ENCODE results near the gene CCDC51. TPM values are rescaled to one million over a fixed set of nuclear protein-coding genes. Genes with fewer than 3 reads are reported as not detected.
"Not testable (repeated sequence)": the region's sequence is repeated elsewhere in the genome, so short reads cannot be mapped to it uniquely, and the experiment has no call there.

CCDC51 gene
- total and polyA plus RNA-seq, 2 of the 13 experiments (the other 11 are each of a cell fraction or from before 2014, with no cell fraction given), result 18.1 to 29.4 TPM

DNA sequence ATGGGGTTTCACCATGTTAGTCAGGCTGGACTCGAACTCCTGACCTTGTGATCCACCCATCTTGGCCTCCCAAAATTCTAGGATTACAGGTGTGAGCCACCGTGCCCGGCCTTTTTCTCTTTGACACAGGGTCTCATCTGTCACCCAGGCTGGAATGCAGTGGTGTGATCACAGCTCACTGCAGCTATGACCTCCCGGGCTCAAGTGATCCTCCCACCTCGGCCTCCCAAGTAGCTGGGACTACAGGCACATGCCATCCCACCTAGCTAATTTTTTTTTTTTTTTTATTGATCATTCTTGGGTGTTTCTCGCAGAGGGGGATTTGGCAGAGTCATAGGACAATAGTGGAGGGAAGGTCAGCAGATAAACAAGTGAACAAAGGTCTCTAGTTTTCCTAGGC lies 42.9 kb upstream of the CCDC51 start (continued):
- TF ChIP-seq SOX13 (IDR thresholded peaks at IDR 0.05), result not testable (repeated sequence)
- peak in 1 of 2 experiments; percentile 19; a peak in 1 of 4 replicates for TF ChIP-seq SOX13 (CRISPR knock-in tag; conservative IDR thresholded peaks at IDR 0.05 in 1 of 2, IDR thresholded peaks at IDR 0.05 in 1 of 2)

DNA sequence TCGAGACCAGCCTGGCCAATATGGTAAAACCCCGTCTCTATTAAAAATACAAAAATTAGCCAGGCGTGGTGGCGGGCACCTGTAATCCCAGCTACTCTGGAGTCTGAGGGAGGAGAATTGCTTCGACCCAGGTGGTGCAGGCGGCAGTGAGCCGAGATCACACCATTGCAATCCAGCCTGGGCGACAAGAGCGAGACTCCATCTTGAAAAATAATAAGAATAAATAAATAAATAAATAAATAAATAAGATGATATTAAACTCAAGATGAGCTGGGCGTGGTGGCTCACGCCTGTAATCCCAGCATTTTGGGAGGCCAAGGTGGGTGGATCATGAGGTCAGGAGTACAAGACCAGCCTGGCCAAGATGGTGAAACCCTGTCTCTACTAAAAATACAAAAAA lies 41.0 kb upstream of the CCDC51 start:
- H3K4me2 ChIP-seq (ENCODE audit: low read depth, low read length); DNase-seq (ENCODE audit: low spot score); H4K20me1 ChIP-seq (ENCODE audit: insufficient read depth, low read length); FAIRE-seq; ATAC-seq; H3K79me2 ChIP-seq (ENCODE audit: insufficient read depth, low read length); H3K4me3 ChIP-seq (replicated peaks in 1 of 3; ENCODE audit: insufficient read depth in 1 of 3, low read depth in 2 of 3, low read length in 3 of 3); POLR2A ChIA-PET; H3K9me3 ChIP-seq (ENCODE audit: low read length); H3K27me3 ChIP-seq (ENCODE audit: control insufficient read depth in 1 of 2, insufficient read depth in 2 of 2, low read length in 2 of 2); H3K36me3 ChIP-seq (replicated peaks in 1 of 2; ENCODE audit: control insufficient read depth in 1 of 2, insufficient read depth in 2 of 2, low read length in 2 of 2); BruUV-seq (replicated peaks); H3K27ac ChIP-seq (ENCODE audit: extremely low read length, insufficient read depth, low read length); intact Hi-C loops (cut with micrococcal nuclease; ENCODE audit: unreplicated experiment); H3K9ac ChIP-seq (ENCODE audit: insufficient read depth, low read depth, low read length); in situ Hi-C loops (cut with HindIII; ENCODE audit: extremely low pct_ligation_motif_present, low pct_unique_long_range_greater_than_20kb); H2AFZ ChIP-seq (ENCODE audit: low read length); CTCF ChIA-PET (ENCODE audit: low intra/inter-chr PET ratio, low total read pairs): not testable (repeated sequence)
- peaks cover 28% of the 10 kb centered on the region for H3K4me1 ChIP-seq (ENCODE audit: insufficient read depth, low read length)
- WGBS (ENCODE audit: low lambda C conversion rate), result 93% methylated on average over 11 of the region's 11 CpGs

DNA sequence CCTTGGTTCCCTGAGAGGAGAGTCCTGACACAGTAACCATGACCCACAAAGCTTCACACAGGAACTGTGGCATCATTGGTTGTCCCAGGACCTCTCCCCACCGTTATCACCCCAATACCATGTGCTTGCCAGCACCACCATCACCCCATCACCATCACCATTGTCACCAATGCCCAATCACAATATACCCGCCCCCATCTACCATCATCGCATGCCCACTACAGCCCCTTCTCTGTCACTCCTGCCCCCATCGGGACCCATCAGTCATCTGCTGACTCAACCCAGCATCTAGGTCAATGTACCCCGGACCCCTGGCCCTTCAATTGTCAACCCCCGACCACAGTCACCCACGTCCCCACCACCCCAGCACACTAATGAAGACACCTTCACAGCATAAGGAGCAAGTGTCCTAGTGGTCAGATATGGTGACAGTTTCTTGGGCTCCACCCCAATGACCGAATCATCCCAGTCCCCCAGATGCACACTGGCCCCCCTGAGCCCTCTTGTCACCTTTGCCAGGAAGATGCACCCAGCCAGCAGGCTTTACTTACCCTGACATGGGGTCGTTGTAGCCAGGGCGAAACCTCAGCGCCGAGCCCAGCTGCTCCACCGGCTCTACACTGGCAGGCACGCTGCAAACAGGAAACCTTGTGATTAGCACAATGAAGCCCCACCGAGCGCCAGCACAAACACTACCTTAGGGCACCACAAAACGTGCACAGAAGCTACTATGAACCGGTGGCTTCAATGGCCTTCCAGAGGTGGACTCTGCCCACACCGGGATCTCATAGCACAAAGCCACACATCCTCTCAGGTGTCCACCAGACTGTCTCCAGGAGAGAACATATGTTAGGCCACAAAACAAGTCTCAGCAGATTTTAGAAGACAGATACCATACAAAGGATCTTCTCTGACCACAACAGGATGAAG lies 39.0 kb upstream of the CCDC51 start:
- WGBS (ENCODE audit: low lambda C conversion rate), result 91% methylated on average over 8 of the region's 19 CpGs
- no peaks in the 10 kb centered on the region for H3K36me3 ChIP-seq (replicated peaks in 1 of 2; ENCODE audit: control insufficient read depth in 1 of 2, insufficient read depth in 2 of 2, low read length in 2 of 2)
- no peaks in the 10 kb centered on the region for H3K27me3 ChIP-seq (ENCODE audit: control insufficient read depth in 1 of 2, insufficient read depth in 2 of 2, low read length in 2 of 2)
- H3K4me1 ChIP-seq (ENCODE audit: insufficient read depth, low read length), result peaks cover 41% of the 10 kb centered on the region
- intact Hi-C loops (cut with micrococcal nuclease; ENCODE audit: unreplicated experiment) (no loop called here), in situ Hi-C loops (cut with HindIII; ENCODE audit: extremely low pct_ligation_motif_present, low pct_unique_long_range_greater_than_20kb) (no loop called here)
- no TSS peak for BruUV-seq (replicated peaks)
- ATAC-seq, result peak; percentile 71
- no peak overlapping the region for H3K4me3 ChIP-seq (replicated peaks in 1 of 3; ENCODE audit: insufficient read depth in 1 of 3, low read depth in 2 of 3, low read length in 3 of 3)
- CTCF ChIA-PET (ENCODE audit: low intra/inter-chr PET ratio, low total read pairs), result no interaction called here
- DNase-seq (ENCODE audit: low spot score), result peak; percentile 23
- H3K9ac ChIP-seq (ENCODE audit: insufficient read depth, low read depth, low read length), result peak overlapping the region; percentile 1; the same call in 1 of the 2 replicates
- no peak overlapping the region for H2AFZ ChIP-seq (ENCODE audit: low read length)
- POLR2A ChIA-PET, result no interaction called here
- peak overlapping the region; percentile 29; the same call in 1 of the 2 replicates for H3K4me2 ChIP-seq (ENCODE audit: low read depth, low read length)
- H3K79me2 ChIP-seq (ENCODE audit: insufficient read depth, low read length), result no peaks in the 10 kb centered on the region
- no peaks in the 10 kb centered on the region for H4K20me1 ChIP-seq (ENCODE audit: insufficient read depth, low read length)
- peak overlapping the region; percentile 36 for H3K27ac ChIP-seq (ENCODE audit: extremely low read length, insufficient read depth, low read length)
- H3K9me3 ChIP-seq (ENCODE audit: low read length), result no peaks in the 10 kb centered on the region
- no peak for FAIRE-seq
- TF ChIP-seq, protein P1, sequence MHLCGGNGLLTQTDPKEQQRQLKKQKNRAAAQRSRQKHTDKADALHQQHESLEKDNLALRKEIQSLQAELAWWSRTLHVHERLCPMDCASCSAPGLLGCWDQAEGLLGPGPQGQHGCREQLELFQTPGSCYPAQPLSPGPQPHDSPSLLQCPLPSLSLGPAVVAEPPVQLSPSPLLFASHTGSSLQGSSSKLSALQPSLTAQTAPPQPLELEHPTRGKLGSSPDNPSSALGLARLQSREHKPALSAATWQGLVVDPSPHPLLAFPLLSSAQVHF (CRISPR knock-in tag; IDR thresholded peaks at IDR 0.05), result no peak
- TF ChIP-seq RXRB (CRISPR knock-in tag; IDR thresholded peaks at IDR 0.05; ENCODE audit: borderline replicate concordance) (no peak), DBP (CRISPR knock-in tag; IDR thresholded peaks at IDR 0.05; ENCODE audit: not compliant biosample characterization) (no peak), SALL1 (CRISPR knock-in tag; IDR thresholded peaks at IDR 0.05) (peak; percentile 11; the same call in 1 of the 2 replicates), SOX5 (CRISPR knock-in tag; IDR thresholded peaks at IDR 0.05; ENCODE audit: borderline replicate concordance) (no peak), CCDC6 (CRISPR knock-in tag; IDR thresholded peaks at IDR 0.05) (no peak), HDAC2 (CRISPR knock-in tag; IDR thresholded peaks at IDR 0.05) (no peak)
- TF ChIP-seq, protein P2, sequence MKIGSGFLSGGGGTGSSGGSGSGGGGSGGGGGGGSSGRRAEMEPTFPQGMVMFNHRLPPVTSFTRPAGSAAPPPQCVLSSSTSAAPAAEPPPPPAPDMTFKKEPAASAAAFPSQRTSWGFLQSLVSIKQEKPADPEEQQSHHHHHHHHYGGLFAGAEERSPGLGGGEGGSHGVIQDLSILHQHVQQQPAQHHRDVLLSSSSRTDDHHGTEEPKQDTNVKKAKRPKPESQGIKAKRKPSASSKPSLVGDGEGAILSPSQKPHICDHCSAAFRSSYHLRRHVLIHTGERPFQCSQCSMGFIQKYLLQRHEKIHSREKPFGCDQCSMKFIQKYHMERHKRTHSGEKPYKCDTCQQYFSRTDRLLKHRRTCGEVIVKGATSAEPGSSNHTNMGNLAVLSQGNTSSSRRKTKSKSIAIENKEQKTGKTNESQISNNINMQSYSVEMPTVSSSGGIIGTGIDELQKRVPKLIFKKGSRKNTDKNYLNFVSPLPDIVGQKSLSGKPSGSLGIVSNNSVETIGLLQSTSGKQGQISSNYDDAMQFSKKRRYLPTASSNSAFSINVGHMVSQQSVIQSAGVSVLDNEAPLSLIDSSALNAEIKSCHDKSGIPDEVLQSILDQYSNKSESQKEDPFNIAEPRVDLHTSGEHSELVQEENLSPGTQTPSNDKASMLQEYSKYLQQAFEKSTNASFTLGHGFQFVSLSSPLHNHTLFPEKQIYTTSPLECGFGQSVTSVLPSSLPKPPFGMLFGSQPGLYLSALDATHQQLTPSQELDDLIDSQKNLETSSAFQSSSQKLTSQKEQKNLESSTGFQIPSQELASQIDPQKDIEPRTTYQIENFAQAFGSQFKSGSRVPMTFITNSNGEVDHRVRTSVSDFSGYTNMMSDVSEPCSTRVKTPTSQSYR (CRISPR knock-in tag; IDR thresholded peaks at IDR 0.05; ENCODE audit: borderline replicate concordance), result no peak

Data from HepG2 (cell line).